GM19467 (cell line): Measurements from ENCODE around the gene EXOSC2.

ENCODE experiments used
- ATAC-seq: cut with Tn5 transposase; IDR thresholded peaks from one replicate; pipeline ENCODE4 v1.9.1; 2021; ENCODE audit warnings: mild to moderate bottlenecking, moderate library complexity; ENCODE audit not compliant: unreplicated experiment

The EXOSC2 gene

GRCh38 chr9:130693426-130694191 lies at the start of gene EXOSC2:
Gene EXOSC2 (plus strand): TSS chr9:130693780. CDS start chr9:130693792, 12 bp downstream.
- ATAC-seq, result peak; percentile 83

GRCh38 chr9:130651221-130651620 lies 42.4 kb upstream of the EXOSC2 start:
- no peak for ATAC-seq

GRCh38 chr9:130651752-130652151 lies 41.8 kb upstream of the EXOSC2 start:
- no peak for ATAC-seq

GRCh38 chr9:130654879-130655278 lies 38.7 kb upstream of the EXOSC2 start:
- ATAC-seq, result no peak

GRCh38 chr9:130658893-130659698 lies 34.5 kb upstream of the EXOSC2 start:
- no peak for ATAC-seq

GRCh38 chr9:130659699-130660248 lies 33.8 kb upstream of the EXOSC2 start:
- ATAC-seq, result no peak

GRCh38 chr9:130660326-130660682 lies 33.3 kb upstream of the EXOSC2 start:
- no peak for ATAC-seq

- no peak for ATAC-seq
These were observed 32.7 kb upstream of the EXOSC2 start for GRCh38 chr9:130660683-130661450.

GRCh38 chr9:130661451-130662098 lies 32.0 kb upstream of the EXOSC2 start:
- ATAC-seq, result no peak

GRCh38 chr9:130662099-130662969 lies 31.2 kb upstream of the EXOSC2 start:
- ATAC-seq, result no peak

GRCh38 chr9:130662970-130663257 lies 30.7 kb upstream of the EXOSC2 start:
- no peak for ATAC-seq

GRCh38 chr9:130663258-130663976 lies 30.2 kb upstream of the EXOSC2 start:
- ATAC-seq, result no peak

- ATAC-seq, result no peak
These were observed 29.7 kb upstream of the EXOSC2 start for GRCh38 chr9:130663977-130664250.

GRCh38 chr9:130664251-130665028 lies 29.1 kb upstream of the EXOSC2 start, which contains the start of gene PRDM12:
Gene PRDM12 (plus strand): TSS chr9:130664594. CDS start chr9:130664654, 60 bp downstream.
- no peak for ATAC-seq

- ATAC-seq, result no peak
These were observed 28.6 kb upstream of the EXOSC2 start for GRCh38 chr9:130665029-130665430.

- ATAC-seq, result no peak
These were observed 27.9 kb upstream of the EXOSC2 start for GRCh38 chr9:130665431-130666392.

- no peak for ATAC-seq
These were observed 27.0 kb upstream of the EXOSC2 start for GRCh38 chr9:130666393-130667119.
